Activated CD8-positive, alpha-beta memory T cell treated with anti-CD3 and anti-CD28 coated beads for 1 hour (primary cell): ENCODE results near the gene BAAT.
"Not testable (repeated sequence)": the region's sequence is repeated elsewhere in the genome, so short reads cannot be mapped to it uniquely, and the experiment has no call there.

Experiments used
- DNase-seq, 2 donors: peaks; one replicate each; pipeline ENCODE4 v3.0.0-alpha.2; 2020; ENCODE audit warnings: low read depth in 1 of 2; ENCODE audit errors: extremely low read depth in 1 of 2

Gene BAAT

DNA sequence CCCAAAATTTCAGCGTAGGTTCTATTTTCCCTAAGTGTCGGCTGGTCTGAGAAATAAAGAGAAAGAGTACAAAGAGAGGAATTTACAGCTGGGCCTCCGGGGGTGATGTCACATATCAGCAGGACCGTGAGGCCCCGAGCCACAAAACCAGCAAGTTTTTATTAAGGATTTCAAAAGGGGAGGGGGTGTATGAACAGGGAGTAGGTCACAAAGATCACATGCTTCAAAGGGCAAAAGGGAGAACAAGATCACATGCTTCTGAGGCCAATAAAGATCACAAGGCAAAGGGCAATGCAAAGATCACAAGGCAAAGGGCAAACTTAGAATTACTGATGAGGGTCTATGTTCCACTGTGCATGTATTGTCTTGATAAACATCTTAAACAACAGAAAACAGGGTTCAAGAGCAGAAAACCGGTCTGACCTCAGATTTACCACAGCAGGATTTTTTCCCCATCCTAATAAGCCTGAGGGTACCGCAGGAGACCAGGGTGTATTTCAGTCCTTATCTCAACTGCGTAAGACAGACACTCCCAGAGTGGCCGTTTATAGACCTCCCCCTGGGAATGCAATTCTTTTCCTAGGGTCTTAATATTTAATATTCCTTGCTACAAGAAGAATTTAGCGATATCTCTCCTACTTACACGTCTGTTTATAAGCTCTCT, at the start of gene BAAT:
Gene BAAT, minus strand, starts transcription at position 134 of the 664 bp plus-strand sequence. CDS start 13,602 bp downstream, outside the sequence.
- DNase-seq: not testable (repeated sequence)

DNA sequence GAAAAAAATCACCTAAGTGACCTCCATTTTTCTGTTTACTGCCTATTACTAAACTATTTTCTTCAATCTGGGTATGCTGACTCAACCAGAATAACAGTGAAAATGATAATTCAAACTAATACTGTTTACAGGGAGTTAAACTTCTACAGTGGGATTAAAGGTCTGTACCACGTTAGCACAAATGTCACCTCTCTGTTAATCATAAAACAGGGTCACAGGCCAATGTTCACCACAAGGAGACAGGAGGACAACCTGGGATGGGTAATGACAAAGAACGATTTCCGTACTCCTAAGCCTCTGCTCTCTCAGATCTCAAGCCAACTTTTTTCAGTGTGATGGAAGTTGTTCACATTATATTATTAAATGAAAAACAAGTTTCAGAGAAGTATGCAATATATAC, 48.4 kb upstream of the BAAT start:
- DNase-seq: no peak

DNA sequence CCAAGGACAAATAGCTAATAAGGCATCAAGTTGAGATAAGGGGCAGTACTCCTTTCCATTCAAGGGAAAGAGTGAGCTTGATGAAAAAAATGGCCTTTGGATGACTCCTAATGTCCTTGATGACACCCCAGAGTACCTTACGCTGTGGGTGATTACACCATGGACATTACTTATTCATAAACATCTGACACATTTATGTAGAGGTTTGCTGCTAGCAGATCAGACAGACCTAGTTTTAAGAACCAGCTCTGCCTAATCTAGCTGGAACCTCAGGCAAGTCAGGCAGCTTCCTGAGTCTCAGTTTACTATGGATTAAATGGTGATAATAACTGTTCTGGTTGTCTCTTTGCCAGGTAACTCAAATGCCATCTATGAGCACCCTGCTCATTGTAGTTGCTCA, 47.9 kb upstream of the BAAT start:
- no peak for DNase-seq

DNA sequence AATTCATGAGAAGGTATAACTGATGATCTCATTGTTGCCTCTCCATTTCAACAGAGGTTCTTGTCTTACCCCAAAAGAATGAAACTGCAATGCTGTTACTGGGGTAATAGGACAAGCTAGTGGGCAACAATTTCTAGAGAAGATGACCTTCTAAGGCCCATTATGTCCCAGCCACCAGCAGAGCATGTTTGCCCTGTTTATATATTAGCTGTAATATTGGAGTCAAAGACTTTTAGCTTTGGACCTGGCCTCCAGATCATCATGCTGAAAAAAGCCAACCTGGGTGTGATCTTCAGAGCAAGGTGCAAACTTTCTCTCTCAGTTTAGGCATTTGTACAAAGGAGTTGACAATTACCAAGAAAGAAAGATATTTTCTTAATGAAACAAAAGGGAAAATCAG, 47.4 kb upstream of the BAAT start:
- DNase-seq: no peak

DNA sequence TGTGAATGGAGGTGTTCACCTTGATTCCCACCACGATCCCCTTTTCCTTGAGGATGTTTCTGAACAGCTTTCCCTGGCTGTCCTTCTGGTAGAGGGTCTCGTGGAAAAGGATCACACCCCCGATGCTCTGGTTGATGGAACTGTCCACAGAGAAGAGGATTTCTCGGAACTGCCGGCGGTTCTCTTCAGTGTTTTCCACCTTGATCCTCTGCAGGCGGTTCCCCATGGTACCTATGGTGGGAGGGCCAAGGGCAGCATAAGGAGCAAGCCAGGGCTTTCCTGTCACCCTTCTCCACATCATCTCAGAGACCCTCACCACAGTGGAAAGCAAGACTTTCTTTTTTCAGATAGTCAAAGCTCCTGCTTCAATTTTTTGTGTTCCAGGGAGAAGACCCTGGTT, 44.9 kb upstream of the BAAT start:
- no peak for DNase-seq

DNA sequence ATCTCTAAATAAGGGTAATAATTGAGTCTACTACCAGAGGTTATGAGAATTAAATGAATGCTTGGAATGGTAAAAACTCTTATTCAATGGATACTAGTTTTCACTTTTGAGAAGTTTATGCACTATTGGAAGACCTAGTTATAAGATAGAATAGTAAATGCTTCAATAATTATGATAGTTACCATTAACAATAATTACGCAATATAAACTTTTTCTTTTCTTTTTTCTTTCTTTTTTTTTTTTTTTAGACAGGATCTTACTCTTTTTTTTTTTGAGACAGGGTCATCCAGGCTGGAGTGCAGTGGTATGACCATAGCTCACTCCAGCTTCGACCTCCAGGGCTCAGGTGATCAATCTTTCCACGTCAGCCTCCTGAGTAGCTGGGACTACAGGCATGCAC, 44.1 kb upstream of the BAAT start:
- DNase-seq: no peak

DNA sequence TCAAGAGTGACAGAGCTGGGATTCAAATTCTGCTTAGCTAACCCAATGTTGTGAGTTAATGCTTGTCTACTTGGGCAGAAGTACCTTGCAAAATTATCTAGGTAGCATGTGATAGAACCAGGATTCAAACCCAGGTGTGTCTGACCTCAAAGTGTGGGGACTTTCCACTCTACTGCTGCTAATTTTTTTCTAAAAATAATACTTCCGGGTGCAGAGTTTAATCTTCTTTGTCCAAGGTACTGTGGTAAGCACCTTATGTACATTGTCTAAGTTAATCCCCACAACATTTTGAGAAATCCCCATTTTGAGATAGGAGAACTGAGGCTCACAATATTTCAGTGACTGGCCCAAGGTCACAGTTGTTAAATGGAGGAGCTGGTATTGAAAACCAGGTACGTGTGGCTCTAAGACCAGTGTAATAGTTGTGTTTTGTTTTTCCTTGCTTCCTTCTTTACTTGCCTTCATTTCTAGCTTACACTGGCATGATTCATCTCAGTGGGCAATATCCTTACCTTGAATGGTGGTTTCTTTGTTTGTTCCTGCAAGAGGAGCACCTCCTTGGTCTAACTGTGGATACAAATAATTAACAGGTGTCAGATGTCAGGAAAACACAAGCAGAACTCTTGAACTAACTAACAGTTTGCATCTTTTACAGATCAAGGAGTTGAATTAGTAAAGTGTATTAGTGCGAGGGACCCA, 43.3 kb upstream of the BAAT start:
- DNase-seq: no peak

DNA sequence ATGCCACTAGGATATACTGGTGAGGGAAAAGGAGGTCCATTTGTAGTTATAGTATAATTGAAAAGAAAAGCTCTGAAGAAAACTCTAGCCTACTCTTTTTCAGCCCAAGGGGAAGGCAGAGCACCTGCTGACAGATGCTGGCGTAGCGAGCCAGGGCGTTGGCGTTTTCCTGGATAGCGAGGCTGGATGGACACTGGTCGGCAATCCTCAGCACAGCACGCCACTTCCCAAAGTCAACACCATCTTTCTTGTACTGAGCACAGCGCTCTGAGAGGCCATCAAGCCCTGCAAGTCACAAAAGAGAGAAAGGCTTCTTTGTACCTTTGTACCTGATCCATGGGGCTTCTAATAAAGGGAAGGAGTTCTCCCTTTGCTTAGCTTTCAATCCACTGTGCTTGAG, 42.6 kb upstream of the BAAT start:
- no peak for DNase-seq

DNA sequence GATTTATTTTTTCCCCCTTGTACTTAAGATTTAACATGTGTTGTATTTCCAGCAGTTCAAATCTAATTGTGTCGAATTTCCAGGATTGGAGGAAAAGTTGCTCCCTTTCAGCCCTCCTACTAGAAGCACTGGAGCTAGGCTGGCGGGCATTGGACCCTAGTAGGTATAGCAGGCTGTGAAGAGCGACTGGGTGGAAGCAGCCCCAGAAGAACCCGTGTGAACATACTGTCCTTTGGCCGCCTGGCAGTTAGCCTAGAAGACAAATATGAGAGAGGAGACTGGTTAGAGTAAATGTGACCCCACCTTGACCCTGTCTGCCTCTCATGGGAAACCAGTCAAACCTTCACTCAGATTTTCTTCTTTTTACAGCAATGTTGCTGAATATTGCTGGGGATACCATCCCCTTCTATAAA, 36.9 kb upstream of the BAAT start:
- no peak for DNase-seq

DNA sequence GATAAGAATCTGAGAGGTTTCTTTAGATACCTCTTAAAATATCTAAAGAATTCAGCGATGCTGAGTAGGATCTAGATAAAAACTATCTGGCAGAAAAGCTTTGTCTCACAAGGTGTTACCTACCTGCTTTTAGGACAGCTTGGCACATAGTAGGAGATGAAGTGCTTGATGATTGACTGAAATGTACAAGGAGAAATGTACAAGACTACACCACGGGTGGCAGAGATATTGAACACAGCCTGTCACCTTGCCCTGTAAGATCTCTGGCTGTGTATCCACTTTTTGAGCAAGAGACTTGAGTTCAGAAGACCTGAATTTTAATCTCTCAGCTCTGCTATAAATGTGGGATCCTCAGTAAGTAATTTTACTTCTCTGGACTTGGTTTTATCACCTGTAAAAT, 35.1 kb upstream of the BAAT start:
- DNase-seq: no peak

DNA sequence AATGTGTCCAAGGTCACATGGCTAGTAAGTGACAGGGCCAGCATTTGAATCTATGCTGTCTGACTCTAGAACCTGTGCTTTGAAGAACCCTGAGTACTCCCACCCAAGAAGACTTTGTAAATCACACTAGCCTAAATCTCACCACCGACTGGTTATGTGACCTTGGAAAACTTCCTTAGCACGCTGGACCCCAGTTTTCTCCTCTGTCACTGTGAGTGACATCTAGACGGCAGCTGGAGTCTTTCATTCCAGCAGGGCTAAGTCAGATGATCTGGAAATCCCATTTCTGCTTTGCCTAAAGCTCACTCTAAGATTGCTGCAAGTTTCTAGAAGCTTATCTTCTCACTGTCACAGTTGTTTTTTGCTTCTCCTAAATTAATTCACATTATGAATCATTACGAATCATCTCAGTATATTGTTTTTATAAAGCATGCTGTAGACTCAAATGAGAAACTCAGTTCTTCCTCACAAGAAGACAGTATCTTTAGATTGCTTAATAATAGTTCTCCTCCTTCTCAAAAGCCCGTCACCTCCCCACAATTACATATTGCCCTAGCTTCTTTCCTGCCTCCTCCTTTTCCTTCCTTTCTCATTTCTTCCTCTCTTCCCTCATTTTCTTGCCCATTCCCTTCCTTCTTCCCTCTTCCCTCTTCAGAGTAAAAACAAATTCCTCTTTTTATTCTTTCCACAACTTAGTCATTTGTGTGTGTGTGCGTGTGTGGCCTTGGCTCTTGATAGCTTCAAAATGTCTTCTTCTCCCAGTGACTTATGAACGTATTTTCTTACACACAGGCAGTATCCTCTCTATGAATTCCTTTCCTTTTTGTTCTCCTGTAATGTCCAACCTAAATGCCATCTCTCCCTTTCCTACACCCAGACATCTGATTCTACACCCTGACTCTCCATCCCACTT, 34.0 kb upstream of the BAAT start:
- DNase-seq: no peak

DNA sequence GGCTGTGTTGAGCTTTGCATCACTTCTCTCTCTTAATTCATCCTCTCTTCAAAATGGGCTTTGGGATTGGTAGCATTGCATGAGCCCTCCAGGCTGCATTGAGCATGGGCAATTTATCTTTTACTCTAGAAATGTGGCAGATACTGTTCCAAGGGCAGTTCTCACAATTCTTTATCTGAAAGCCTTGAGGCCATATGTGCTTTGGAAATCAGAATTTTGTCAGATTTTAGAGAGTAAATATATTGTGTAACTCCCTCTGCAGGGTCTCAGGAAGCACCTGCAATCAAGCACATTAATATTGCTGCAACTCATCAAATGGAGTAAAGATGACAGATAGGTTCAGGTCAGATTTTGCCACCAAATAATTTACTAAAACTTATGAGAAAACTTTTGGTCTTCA, 33.2 kb upstream of the BAAT start:
- no peak for DNase-seq

DNA sequence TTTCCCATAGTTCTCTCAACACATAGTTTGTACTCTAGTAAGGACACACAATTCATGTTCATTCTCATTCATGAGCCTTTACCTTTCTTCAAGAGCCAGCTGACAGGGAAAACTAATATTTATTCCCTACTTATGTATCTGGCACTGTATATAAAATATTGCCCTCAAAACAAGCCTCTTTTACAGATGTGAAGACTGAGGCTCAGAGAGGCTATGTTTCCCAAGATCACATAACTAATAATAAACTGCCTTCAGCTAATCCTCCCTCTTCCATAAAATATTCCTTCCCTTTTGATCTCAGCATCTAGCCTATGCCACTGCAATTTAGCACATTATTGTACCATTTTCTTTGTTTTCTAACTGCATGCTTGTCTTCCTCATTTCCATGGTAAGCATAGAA, 32.6 kb upstream of the BAAT start:
- no peak for DNase-seq

DNA sequence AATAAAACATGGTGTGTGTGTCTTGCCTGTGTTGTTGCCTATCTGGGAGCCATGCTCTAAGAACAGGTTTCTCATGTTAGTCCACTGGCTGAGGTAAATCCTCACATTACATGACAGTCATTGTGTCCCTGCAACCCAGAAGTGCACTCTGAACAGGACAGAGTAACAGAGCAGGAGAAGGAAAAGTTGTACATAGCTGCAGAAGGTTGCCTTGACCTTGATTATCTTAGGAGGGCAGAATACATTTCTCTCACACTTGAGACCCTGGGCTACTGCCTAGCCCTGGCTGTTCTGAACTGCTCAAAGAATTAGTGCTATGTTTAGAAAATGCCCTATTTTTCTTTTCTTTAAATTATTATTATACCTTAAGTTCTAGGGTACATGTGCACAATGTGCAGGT, 30.8 kb upstream of the BAAT start:
- DNase-seq: no peak

DNA sequence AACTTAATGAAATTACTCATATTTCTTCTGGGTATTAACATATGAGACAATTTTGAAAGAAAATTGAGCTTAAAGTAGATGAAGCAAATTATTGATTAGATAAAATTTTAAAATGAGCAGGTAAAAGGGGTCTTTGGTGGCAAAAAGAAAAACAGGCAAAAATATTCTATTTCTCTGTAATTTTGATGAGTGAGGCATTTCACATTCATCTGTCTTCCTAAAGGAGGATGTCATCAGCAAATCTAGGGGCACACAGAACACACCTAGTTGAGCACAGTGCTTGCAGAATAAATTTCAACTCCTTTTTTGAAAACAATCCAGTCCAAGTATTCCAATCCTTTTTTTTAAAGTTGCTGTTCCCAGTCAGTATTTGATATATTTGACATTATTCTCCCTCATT, 30.0 kb upstream of the BAAT start:
- DNase-seq: no peak

DNA sequence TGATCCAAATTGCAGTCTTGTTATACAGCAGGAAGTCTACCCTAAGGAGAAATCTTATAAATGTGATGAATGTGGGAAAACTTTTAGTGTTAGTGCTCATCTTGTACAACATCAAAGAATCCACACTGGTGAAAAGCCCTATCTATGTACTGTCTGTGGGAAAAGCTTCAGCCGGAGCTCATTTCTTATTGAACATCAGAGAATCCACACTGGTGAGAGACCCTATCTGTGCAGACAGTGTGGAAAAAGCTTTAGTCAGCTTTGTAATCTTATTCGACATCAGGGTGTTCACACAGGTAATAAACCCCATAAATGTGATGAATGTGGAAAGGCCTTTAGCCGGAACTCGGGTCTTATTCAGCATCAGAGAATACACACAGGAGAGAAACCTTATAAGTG, 24.3 kb upstream of the BAAT start:
- no peak for DNase-seq

DNA sequence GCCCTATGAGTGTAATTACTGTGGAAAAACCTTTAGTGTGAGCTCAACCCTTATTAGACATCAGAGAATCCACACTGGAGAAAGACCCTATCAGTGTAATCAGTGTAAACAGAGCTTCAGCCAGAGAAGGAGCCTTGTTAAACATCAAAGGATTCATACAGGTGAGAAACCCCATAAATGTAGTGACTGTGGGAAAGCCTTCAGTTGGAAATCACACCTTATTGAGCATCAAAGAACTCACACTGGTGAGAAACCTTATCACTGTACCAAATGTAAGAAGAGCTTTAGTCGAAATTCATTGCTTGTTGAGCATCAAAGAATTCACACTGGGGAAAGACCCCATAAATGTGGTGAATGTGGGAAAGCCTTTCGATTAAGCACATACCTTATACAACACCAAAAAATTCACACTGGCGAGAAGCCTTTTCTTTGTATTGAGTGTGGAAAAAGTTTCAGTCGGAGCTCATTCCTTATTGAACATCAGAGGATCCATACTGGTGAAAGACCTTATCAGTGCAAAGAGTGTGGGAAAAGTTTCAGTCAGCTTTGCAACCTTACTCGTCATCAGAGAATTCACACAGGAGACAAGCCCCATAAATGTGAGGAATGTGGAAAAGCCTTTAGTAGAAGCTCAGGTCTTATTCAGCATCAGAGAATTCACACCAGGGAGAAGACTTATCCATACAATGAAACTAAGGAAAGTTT, 23.7 kb upstream of the BAAT start:
- DNase-seq: no peak

DNA sequence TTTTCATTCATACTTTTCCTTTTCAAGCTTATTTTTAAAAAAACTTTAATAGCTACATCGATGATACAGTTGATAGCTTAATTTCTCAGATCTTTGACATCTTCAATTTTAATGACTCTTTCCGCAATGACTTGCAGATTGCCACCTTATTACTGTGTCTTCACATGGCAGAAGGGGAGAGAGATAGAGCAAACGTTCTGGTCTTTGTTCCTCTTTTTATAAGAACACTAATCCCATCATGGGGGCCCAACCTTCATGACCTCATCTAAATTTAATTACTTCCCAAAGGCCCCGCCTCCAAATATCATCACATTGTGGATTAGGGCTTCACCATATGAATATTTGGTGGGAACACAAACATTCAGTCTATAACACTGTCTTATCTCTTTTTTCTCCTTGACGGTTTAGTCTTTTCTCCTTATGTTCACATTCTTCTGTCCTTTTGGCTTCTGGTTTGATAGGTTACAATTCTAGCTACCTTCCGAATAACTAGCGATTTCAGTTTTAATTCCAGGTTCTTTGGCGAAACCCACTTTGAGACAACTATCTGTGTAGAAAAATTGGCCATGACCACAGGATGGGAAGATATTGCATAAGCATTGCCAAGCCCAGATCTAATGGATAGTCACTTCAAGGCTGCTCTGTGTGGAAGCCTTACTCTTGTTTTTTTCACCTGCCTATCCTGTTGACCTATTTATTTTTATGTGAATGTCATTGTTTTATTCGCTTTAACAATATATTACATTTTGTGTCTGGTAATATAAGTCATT, 18.9 kb upstream of the BAAT start:
- DNase-seq: no peak

DNA sequence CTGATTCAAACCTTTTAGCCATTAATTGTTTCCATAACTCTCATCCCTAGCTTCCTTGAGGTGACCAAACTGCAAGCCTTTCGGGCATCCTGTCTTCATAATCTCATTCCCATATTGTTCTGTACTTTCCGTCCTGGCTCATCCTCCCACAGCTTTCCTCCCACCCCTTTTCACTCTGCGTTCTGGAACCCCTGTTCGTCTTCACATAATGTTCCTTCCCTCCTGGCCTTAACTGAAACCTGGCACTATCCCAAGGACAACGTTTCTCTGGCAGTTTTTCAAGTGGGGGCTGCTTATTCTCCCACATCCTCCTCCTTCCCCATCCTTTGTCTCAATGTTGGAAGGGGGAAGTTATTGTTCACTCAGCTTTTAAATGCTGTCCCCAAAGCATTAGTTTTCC, 15.3 kb upstream of the BAAT start:
- no peak for DNase-seq

DNA sequence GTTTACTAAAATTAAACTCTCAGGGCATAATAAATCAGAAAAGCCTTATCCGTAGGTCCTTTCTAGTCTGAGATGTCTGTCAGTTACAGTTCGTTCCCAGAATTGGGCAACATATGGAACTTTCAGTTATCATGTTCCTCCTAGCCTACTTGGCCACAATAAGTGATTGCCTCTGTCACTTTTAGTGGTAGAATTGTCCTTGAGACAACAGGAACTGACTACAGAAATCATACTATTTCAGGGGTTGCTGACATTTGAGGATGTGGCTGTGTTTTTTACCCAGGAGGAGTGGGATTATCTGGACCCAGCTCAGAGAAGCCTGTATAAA, 14.8 kb upstream of the BAAT start:
- DNase-seq: no peak
